ENCODE measurements around the gene SPP1. TPM values are rescaled to one million over a fixed set of nuclear protein-coding genes. Genes with fewer than 3 reads are reported as not detected.

SPP1 gene
- polyA plus RNA-seq, 1 donor (not counting 4 experiments of a cell fraction or from before 2014, with no cell fraction given) = 0.84 TPM

- H2AFZ ChIP-seq (ENCODE audit: control insufficient read depth, low read length) = no peak overlapping the region
- H3K9me1 ChIP-seq (ENCODE audit: control insufficient read depth, extremely low read depth, insufficient read depth, low read length) = no peaks in the 10 kb centered on the region
- no peak overlapping the region for H3K4me3 ChIP-seq (ENCODE audit: control insufficient read depth in 2 of 3, extremely low read depth in 1 of 3, insufficient read depth in 2 of 3, low read depth in 1 of 3, low read length in 3 of 3)
- H3K27ac ChIP-seq (ENCODE audit: control insufficient read depth, insufficient read depth, low read length) = no peak overlapping the region
- dilution Hi-C loops (cut with MboI; ENCODE audit: extremely low pct_ligation_motif_present, low sequenced_read_pairs) = loop anchor here (25.0 kb wide), 1 partner anchor 92 kb away; no protein-coding TSS in a partner anchor
- no peak overlapping the region for H3K4me2 ChIP-seq (ENCODE audit: control insufficient read depth, extremely low read depth, insufficient read depth, low read depth, low read length)
- H3K9me3 ChIP-seq (ENCODE audit: control insufficient read depth, low read depth, low read length) = no peaks in the 10 kb centered on the region
- FAIRE-seq = no peak
- H3K4me1 ChIP-seq (ENCODE audit: control insufficient read depth, extremely low read depth, insufficient read depth, low read length) = no peaks in the 10 kb centered on the region
- no peaks in the 10 kb centered on the region for H3K27me3 ChIP-seq (ENCODE audit: control insufficient read depth, extremely low read depth, insufficient read depth, low read length)
- no peaks in the 10 kb centered on the region for H3K36me3 ChIP-seq (ENCODE audit: control insufficient read depth in 2 of 2, extremely low read depth in 1 of 2, insufficient read depth in 2 of 2, low read length in 2 of 2)
- TF ChIP-seq CTCF (optimal IDR thresholded peaks at IDR 0.05 in 1 of 3, IDR thresholded peaks at IDR 0.05 in 1 of 3, conservative IDR thresholded peaks at IDR 0.05 in 1 of 3; ENCODE audit: extremely low read depth in 1 of 3, insufficient read depth in 2 of 3, low read length in 3 of 3) (no peak), EZH2 (IDR thresholded peaks at IDR 0.05; ENCODE audit: low read length) (no peak)
- H4K20me1 ChIP-seq (ENCODE audit: control insufficient read depth, extremely low read depth, insufficient read depth, low read length) = no peaks in the 10 kb centered on the region
- no peak for DNase-seq (ENCODE audit: low read depth, low spot score)
- H3K79me2 ChIP-seq (ENCODE audit: control insufficient read depth, insufficient read depth, low read length) = no peaks in the 10 kb centered on the region
- H3K9ac ChIP-seq (ENCODE audit: control insufficient read depth, extremely low read depth, insufficient read depth, low read length) = no peak overlapping the region
Measured at GRCh38 chr4:87953826-87954225, 21.7 kb upstream of the SPP1 start.

GRCh38 chr4:87956501-87956900 lies 19.0 kb upstream of the SPP1 start:
- Histone ChIP-seq H3K9me3 (ENCODE audit: control insufficient read depth, low read depth, low read length) (no peaks in the 10 kb centered on the region), H3K4me1 (ENCODE audit: control insufficient read depth, extremely low read depth, insufficient read depth, low read length) (no peaks in the 10 kb centered on the region), H3K36me3 (ENCODE audit: control insufficient read depth in 2 of 2, extremely low read depth in 1 of 2, insufficient read depth in 2 of 2, low read length in 2 of 2) (no peaks in the 10 kb centered on the region), H3K4me2 (ENCODE audit: control insufficient read depth, extremely low read depth, insufficient read depth, low read depth, low read length) (no peak overlapping the region), H3K4me3 (ENCODE audit: control insufficient read depth in 2 of 3, extremely low read depth in 1 of 3, insufficient read depth in 2 of 3, low read depth in 1 of 3, low read length in 3 of 3) (no peak overlapping the region), H3K27me3 (ENCODE audit: control insufficient read depth, extremely low read depth, insufficient read depth, low read length) (no peaks in the 10 kb centered on the region), H3K27ac (ENCODE audit: control insufficient read depth, insufficient read depth, low read length) (no peak overlapping the region), H3K79me2 (ENCODE audit: control insufficient read depth, insufficient read depth, low read length) (no peaks in the 10 kb centered on the region), H3K9me1 (ENCODE audit: control insufficient read depth, extremely low read depth, insufficient read depth, low read length) (no peaks in the 10 kb centered on the region), H3K9ac (ENCODE audit: control insufficient read depth, extremely low read depth, insufficient read depth, low read length) (no peak overlapping the region), H2AFZ (ENCODE audit: control insufficient read depth, low read length) (no peak overlapping the region), H4K20me1 (ENCODE audit: control insufficient read depth, extremely low read depth, insufficient read depth, low read length) (no peaks in the 10 kb centered on the region)
- no peak for TF ChIP-seq EZH2 (IDR thresholded peaks at IDR 0.05; ENCODE audit: low read length)
- TF ChIP-seq CTCF (optimal IDR thresholded peaks at IDR 0.05 in 1 of 3, IDR thresholded peaks at IDR 0.05 in 1 of 3, conservative IDR thresholded peaks at IDR 0.05 in 1 of 3; ENCODE audit: extremely low read depth in 1 of 3, insufficient read depth in 2 of 3, low read length in 3 of 3) = no peak
- FAIRE-seq (no peak), DNase-seq (ENCODE audit: low read depth, low spot score) (no peak)
- dilution Hi-C loops (cut with MboI; ENCODE audit: extremely low pct_ligation_motif_present, low sequenced_read_pairs) = loop anchor here (25.0 kb wide), 1 partner anchor 94 kb away; no protein-coding TSS in a partner anchor
